Activated T-helper 1 cell treated with anti-CD3 and anti-CD28 coated beads, Interleukin-12 subunit alpha, Interleukin-12 subunit beta, Interleukin-2, Interleukin-4 antibody, amounts not matched to agents 30 ng/mL and 10 ng/mL and 1 ng/mL, durations not matched to agents 14 hours and 24 hours and 36 hours (primary cell): Measurements from ENCODE around the gene PGAM2. TPM values are rescaled to one million over a fixed set of nuclear protein-coding genes. Genes with fewer than 3 reads are reported as not detected.

Source experiments
- DNase-seq: peaks from one replicate; pipeline ENCODE4 v3.0.0; 2021; ENCODE audit warnings: low spot score
- H3K27ac Mint-ChIP-seq: one replicate; pipeline ENCODE4 v1.8.0; 2021; ENCODE audit warnings: mild to moderate bottlenecking, mixed read lengths
- H3K27me3 Mint-ChIP-seq: one replicate; pipeline ENCODE4 v1.8.0; 2022; ENCODE audit warnings: mild to moderate bottlenecking, moderate library complexity, mixed read lengths; ENCODE audit not compliant: insufficient read depth
- H3K36me3 Mint-ChIP-seq: one replicate; pipeline ENCODE4 v1.8.0; 2021; ENCODE audit warnings: low read depth, mixed read lengths
- H3K4me1 Mint-ChIP-seq: one replicate; pipeline ENCODE4 v1.8.0; 2021; ENCODE audit warnings: low read depth, mixed read lengths
- H3K4me3 Mint-ChIP-seq: one replicate; pipeline ENCODE4 v1.8.0; 2021; ENCODE audit warnings: mild to moderate bottlenecking, moderate library complexity, mixed read lengths
- H3K9me3 Mint-ChIP-seq: one replicate; pipeline ENCODE4 v1.8.0; 2021; ENCODE audit warnings: mixed read lengths
- intact Hi-C: fragments of 100-400 bp; cut with micrococcal nuclease; formaldehyde crosslinking; loops from one replicate; pipeline ENCODE4 v1.15.1; 2024
- total RNA-seq: library from RNA; stranded (reverse); gene quantifications from 2 replicates; pipeline ENCODE4 v1.2.3, GENCODE V29; 2022

The PGAM2 gene
- total RNA-seq, 1 donor from 2014 or later, result 0.78 TPM

DNA sequence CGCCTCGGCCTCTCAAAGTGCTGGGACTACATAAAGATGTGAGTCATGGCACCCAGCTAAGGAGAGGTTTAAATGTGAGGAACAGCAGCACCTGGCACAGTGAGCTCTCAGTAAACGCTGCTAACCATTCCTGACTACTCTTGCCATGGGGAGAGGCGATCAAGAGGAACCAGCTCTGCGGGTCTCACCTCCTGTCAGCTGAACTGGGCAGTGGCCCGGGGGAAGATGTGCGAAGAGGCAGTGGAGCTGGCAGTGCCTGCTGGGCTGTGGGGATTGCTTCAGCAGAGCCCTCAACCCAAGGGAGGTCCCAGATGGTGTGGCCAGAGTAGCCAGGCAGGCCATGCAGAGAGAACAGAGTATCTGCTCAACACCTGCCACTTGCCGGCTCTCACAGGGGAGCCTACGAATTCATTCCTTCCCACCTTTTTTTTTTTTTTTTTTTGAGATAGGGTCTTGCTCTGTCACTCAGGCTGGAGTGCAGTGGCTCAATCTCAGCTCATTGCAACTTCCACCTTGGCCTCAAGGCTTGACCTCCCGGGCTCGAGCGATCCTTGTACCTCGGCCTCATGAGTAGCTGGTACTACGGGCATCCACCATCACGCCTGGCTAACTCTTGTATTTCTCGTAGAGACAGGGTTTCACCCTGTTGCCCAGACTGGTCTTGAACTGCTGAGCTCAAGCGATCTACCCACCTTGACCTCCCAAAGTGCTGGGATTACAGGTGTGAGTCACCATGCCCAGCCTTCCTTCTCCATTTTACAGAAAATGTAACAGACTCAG is 10.1 kb upstream of the PGAM2 start:
- peaks cover 22% of the 10 kb centered on the region for H3K36me3 Mint-ChIP-seq

DNA sequence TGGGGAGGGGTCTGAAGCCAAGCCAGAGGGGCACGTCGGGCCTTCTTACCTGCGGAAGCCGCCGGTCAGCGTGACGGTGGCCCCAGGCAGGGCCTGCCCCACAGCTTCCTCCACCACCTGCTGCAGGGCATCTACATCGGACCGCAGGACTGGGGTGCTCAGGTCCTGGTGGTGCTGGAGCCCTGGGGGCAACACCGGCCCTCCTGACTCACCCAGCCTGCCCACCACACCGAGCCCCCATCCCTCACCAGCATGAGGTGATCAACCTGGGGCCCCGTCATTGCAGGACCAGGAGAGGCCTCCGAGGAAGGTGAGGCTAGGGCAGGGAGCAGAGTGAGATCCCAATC is 9.0 kb upstream of the PGAM2 start:
- H3K27me3 Mint-ChIP-seq, result no peaks in the 10 kb centered on the region
- H3K4me3 Mint-ChIP-seq, result no peak overlapping the region
- no peak overlapping the region for H3K27ac Mint-ChIP-seq
- H3K9me3 Mint-ChIP-seq, result no peaks in the 10 kb centered on the region
- intact Hi-C loops, result no loop called here
- peaks cover 8% of the 10 kb centered on the region for H3K4me1 Mint-ChIP-seq
- DNase-seq, result no peak
- H3K36me3 Mint-ChIP-seq, result peaks cover 22% of the 10 kb centered on the region

More for the DNA sequence above, 10.1 kb upstream of the PGAM2 start:
- intact Hi-C loops, result no loop called here
- no peak for DNase-seq
- Mint-ChIP-seq H3K4me1 (peaks cover 8% of the 10 kb centered on the region), H3K27me3 (no peaks in the 10 kb centered on the region), H3K9me3 (no peaks in the 10 kb centered on the region), H3K27ac (peak overlapping the region; percentile 23), H3K4me3 (no peak overlapping the region)

DNA sequence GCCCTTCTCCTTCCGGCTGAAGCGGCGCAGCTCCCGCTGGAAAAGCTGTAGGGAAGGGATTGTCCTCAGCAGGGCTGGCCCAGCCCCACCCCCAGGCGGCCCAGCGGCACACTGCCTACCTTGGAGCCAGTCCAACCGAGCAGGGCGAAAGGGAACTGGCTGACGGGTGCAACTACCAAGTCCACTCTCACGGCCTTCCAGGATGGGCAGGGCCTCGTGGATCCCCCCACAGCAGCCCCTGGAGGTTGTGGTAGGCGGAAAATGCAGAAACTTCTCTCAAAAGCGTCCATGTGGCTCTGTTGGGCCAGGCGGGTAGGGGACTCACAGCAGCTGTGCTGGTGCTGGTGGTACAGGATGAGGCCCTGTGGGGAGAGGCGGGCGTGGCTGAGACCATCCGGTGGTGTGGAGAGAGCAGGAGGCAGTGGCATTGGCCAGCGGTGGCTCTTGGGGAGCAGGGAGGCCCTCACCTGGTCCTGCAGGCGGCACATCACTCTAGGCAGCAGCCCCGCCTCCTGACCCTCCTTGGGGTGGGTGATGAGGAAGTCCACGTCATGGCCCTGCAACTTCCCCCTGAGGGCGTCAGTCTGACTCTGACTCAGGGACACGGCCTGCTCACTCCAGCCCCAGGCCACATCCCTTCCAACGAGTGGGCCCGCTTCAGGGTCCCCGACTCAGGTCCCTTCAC is 8.4 kb upstream of the PGAM2 start:
- H3K36me3 Mint-ChIP-seq, result peaks cover 18% of the 10 kb centered on the region

DNA sequence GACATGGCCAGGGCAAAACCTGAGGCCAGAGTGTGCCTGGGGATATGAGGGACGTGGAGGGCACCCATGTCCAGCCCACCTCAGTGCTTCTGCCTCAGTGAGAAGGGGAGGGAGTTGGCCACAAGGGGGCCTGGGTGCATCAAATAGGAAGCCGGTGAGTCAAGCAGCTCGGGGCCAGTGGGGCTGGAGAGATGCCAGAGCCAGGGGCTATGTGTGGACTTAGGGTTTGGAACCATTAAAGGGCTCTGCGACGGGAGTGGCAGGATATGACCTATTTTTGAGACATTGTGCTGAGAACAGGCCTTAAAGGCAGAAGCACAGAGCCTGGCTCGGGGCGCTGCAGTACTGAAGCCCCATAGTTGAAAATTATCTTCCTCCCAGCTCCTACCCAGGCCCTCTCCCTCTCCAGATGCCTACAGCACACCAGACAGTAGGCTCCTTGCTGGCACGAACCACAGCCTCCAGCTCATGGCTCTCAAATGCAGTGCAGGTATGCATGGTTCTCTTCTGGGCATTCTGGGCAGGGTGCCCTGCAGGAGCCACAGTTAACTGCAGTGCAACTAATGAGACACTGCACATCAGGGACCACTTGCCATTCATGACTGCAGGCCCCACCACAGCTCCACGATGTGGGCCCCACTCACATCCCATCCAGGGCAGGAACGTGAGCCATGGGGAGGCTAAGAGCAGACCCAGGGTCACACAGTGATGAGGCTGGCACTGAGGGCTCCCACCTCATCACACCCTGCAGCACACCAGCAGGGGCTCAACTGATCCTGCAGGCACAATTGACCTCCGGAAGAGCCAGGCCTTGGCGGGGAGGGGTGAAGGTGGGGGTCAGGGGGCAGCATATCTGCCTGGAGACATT is 7.2 kb upstream of the PGAM2 start:
- H3K36me3 Mint-ChIP-seq, result peaks cover 9% of the 10 kb centered on the region
- H3K4me1 Mint-ChIP-seq, result peaks cover 3% of the 10 kb centered on the region
- no peaks in the 10 kb centered on the region for H3K27me3 Mint-ChIP-seq
- H3K4me3 Mint-ChIP-seq, result no peak overlapping the region
- intact Hi-C loops, result loop anchor here (1.0 kb wide), 1 partner anchor 124 kb away; no protein-coding TSS in a partner anchor
- H3K9me3 Mint-ChIP-seq, result no peaks in the 10 kb centered on the region
- no peak overlapping the region for H3K27ac Mint-ChIP-seq
- DNase-seq, result no peak

More for the DNA sequence above, 8.4 kb upstream of the PGAM2 start:
- intact Hi-C loops, result no loop called here
- H3K4me1 Mint-ChIP-seq, result peaks cover 8% of the 10 kb centered on the region
- no peaks in the 10 kb centered on the region for H3K27me3 Mint-ChIP-seq
- no peak for DNase-seq
- H3K27ac Mint-ChIP-seq, result peak overlapping the region; percentile 12
- no peaks in the 10 kb centered on the region for H3K9me3 Mint-ChIP-seq
- no peak overlapping the region for H3K4me3 Mint-ChIP-seq

DNA sequence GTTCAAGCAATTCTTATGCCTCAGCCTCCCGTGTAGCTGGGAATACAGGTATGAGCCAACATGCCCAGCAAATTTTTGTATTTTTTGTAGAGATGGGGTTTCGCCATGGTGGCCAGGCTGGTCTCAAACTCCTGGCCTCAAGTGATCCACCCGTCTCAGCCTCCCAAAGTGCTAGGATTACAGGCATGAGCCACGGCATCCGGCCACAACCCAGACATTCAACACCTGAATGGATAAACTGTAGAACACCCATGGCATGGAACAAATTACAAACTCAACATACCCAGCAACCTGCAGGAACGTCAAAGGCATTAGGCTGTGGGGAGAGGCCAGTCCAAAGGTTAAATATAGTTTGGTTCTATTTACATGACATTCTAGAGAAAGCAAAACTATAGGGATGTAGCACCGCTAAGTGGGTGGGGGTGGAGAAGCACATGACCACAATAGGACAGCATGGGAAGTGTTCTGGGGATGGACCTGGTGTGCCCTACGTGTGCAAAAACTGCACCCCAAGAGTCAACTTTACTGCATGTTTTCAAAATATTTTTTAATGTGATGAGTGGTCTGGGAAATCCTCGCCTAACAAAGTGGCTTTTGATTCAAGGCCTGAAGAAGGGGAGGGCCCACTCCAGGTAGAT is 6.5 kb upstream of the PGAM2 start:
- H3K36me3 Mint-ChIP-seq, result peaks cover 5% of the 10 kb centered on the region
- no peak overlapping the region for H3K4me3 Mint-ChIP-seq
- H3K4me1 Mint-ChIP-seq, result no peaks in the 10 kb centered on the region
- H3K27ac Mint-ChIP-seq, result no peak overlapping the region
- no peaks in the 10 kb centered on the region for H3K27me3 Mint-ChIP-seq
- H3K9me3 Mint-ChIP-seq, result no peaks in the 10 kb centered on the region
- intact Hi-C loops, result loop anchor here (1.0 kb wide), 1 partner anchor 124 kb away; no protein-coding TSS in a partner anchor
- no peak for DNase-seq

DNA sequence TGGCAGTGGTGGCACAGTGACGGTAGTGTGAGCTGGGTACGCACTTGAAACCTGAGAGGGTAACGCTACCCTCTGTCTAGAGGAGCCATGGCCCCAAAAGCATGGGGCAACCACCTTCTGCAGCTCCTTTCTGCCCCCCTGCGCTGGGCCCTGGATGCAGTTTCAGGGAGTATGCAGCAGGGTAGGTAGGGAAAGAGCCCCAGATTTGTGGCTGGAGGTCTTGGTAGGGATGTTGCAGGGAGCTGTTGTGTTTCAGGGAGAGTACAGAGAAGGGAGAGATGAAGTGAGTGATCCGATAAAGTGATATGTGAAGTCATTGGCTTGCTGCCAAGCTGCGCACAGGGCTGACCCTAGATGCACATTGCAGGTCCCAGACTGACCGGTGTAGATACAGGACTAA is 2.7 kb upstream of the PGAM2 start:
- Mint-ChIP-seq H3K27ac (no peak overlapping the region), H3K4me1 (no peaks in the 10 kb centered on the region), H3K9me3 (no peaks in the 10 kb centered on the region), H3K27me3 (no peaks in the 10 kb centered on the region), H3K36me3 (peaks cover 3% of the 10 kb centered on the region), H3K4me3 (no peak overlapping the region)
- intact Hi-C loops, result no loop called here
- no peak for DNase-seq

DNA sequence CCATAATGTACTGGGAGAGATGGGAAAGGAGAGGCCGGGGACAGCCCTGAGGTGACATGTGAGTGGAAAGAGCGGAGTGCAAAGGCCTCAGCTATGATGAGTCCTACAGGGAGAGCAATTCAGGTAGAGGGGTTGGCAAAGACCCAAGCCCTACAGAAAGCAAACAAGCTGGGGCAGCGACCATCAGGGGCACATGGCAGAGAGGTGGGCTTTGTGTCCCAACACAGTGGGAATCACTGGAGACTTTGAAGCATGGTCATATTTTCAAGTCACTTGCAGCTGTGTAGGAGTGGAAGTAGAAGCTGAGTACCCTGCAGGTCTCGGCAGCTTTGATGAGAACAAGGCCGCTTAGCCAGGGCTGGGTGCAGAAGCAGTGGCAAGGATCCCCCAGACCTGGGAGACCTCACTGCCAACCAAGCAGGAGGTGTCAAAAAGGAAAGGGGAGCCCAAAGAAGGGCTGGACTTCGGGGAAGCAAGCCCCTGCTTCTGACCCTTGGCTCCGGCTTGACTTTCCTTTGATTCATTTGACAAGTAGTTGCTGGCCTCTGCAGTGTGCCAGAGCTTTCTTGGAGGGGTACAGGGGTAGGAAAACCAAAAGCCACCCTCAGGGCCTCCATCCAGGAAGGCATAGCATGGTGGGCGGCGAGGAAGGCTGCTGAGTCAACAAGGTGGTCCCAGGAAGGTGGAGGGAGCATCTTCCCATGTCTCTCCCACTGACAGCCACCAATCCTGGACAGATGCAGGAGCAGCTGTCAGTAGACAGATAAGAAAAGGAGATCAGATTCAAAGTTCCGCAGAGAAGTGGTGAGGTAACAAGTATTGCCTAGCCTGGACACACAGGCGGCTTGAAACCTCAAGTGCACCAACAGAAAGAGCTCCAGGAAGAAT is 1.9 kb upstream of the PGAM2 start:
- Mint-ChIP-seq H3K27ac (no peak overlapping the region), H3K4me3 (no peak overlapping the region), H3K27me3 (no peaks in the 10 kb centered on the region), H3K9me3 (no peaks in the 10 kb centered on the region), H3K4me1 (no peaks in the 10 kb centered on the region), H3K36me3 (peaks cover 2% of the 10 kb centered on the region)
- intact Hi-C loops, result no loop called here
- DNase-seq, result no peak

DNA sequence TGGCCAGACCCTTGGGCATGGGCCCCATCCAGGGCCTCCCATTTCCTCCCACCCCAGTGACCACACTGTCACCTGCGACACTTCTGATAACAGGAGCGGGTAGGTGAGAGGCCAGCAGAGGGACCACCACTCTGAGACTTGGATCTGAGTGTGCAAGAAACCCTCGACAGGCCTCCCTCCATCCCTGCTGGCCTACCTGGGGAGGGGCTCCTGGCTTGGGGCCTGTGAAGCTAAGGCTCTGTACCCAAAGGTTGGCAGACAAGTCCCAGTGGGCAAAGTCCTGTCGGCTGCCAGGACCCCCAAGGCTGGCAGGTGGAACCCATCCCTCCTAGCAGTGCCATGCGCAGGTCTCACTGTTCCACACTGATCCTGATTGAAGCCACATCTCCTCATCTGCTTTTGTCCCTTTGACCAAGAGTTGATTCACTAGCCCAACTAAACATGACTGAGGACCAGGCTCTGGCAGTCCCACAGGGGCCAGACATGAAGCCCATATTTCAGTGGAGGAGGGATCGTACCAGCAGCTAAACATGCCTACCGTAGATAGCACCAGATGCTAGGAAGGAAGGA is 1.2 kb upstream of the PGAM2 start:
- no peak overlapping the region for H3K4me3 Mint-ChIP-seq
- peaks cover 5% of the 10 kb centered on the region for H3K36me3 Mint-ChIP-seq
- intact Hi-C loops, result no loop called here
- H3K27me3 Mint-ChIP-seq, result no peaks in the 10 kb centered on the region
- no peaks in the 10 kb centered on the region for H3K9me3 Mint-ChIP-seq
- H3K4me1 Mint-ChIP-seq, result no peaks in the 10 kb centered on the region
- no peak overlapping the region for H3K27ac Mint-ChIP-seq
- DNase-seq, result no peak

DNA sequence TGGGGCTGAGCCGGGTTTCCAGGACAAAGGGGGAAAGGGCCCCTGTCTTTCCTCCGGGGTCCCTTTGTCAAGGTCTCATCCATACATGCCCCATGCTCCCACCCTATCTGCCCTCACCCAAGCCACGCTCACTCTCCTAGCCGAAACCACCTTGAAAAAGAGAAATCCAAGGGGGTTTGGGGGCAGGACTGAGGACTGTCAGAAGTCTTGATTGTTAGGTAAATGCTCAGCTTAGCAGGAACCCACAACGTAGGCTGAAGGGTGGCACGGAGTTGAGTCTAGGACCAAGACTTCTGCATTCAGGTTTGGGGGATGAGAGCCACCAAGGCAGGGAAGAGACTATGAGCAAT is 719 bp upstream of the PGAM2 start:
- peaks cover 7% of the 10 kb centered on the region for H3K36me3 Mint-ChIP-seq
- H3K9me3 Mint-ChIP-seq, result no peaks in the 10 kb centered on the region
- no peak overlapping the region for H3K4me3 Mint-ChIP-seq
- no peak overlapping the region for H3K27ac Mint-ChIP-seq
- no peak for DNase-seq
- intact Hi-C loops, result no loop called here
- no peaks in the 10 kb centered on the region for H3K27me3 Mint-ChIP-seq
- no peaks in the 10 kb centered on the region for H3K4me1 Mint-ChIP-seq

DNA sequence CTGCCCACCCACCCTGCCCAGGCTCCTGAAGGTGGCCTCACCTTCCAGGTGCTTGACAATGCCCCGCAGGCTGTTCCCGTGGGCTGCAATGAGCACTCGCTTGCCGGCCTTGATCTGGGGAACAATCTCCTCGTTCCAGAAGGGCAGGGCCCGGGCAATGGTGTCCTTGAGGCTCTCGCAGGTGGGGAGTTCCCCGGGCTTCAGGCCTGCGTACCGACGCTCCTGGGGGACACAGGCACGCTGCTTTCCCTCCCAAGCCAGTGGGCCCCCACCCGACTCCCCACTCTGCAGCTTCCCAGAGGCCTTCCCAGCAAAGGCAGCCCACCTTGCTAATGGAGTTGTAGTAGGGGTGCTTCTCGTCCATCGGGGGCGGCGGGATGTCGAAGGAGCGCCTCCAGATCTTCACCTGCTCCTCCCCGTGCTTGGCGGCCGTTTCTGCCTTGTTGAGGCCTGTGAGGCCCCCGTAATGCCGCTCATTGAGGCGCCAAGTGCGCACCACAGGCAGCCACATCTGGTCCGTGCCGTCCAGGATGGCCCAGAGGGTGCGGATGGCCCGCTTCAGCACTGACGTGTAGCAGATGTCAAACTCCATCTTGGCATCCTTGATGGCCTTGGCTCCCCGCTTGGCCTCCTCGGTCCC is 456 bp downstream of the PGAM2 start:
- Mint-ChIP-seq H3K36me3 (peaks cover 10% of the 10 kb centered on the region), H3K4me1 (no peaks in the 10 kb centered on the region), H3K9me3 (no peaks in the 10 kb centered on the region), H3K4me3 (no peak overlapping the region), H3K27ac (no peak overlapping the region), H3K27me3 (no peaks in the 10 kb centered on the region)
- DNase-seq, result no peak
- intact Hi-C loops, result no loop called here

DNA sequence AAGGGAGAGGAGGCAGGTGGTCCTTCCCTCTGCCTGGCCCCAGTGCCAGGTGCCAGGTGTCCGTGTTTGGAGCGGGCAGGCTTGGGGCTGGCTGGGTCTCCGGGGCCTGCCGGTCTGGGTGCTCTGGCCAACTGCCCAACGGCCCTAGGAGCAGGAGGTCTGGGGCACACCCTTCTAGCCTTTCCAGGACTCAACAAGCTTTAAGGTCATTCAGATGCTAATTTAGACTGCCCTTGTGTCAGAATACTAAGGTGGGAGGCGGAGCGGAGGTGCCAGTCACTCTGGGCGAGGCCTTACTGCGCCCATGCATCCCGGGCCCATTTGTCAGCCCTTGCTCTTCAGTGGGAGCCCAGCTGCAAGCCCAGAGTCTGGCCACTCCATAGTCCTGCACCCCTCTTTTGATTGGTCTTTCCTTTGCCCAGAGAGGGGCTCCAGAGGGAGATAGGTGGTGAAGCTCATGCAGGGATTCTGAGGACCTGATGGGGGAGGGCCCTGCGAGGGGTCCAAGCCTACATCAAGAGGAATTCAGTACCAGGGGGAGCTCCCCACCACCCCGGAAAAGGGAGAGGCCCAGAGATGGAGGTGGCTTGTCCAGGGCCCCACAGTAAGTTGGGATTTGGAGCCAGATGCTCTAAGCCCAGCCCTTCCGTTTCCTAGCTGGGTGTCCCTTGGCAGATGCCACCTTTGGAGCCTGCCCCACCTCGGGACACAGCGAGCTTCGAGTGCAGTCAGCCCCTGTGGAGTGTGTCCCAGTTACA is 1.3 kb downstream of the PGAM2 start:
- Mint-ChIP-seq H3K27ac (no peak overlapping the region), H3K4me3 (no peak overlapping the region), H3K36me3 (peaks cover 13% of the 10 kb centered on the region), H3K9me3 (no peaks in the 10 kb centered on the region), H3K4me1 (no peaks in the 10 kb centered on the region), H3K27me3 (no peaks in the 10 kb centered on the region)
- no peak for DNase-seq
- intact Hi-C loops, result no loop called here
